CD4-positive, alpha-beta T cell treated with Interleukin-15 for 4 hours (primary cell): ENCODE data around the gene SYPL2.
"Not testable (repeated sequence)": the region's sequence is repeated elsewhere in the genome, so short reads cannot be mapped to it uniquely, and the experiment has no call there.

Experiments
- DNase-seq: peaks from one replicate; pipeline ENCODE4 v3.0.0-alpha.2; 2020; ENCODE audit warnings: low spot score

The SYPL2 gene

GRCh38 chr1:109466452-109467300 lies at the start of gene SYPL2:
SYPL2 (plus strand) TSS chr1:109466546; CDS start chr1:109466844, 298 bp downstream.
- DNase-seq, result no peak

- DNase-seq, result no peak
Measured at GRCh38 chr1:109423498-109423897, 42.8 kb upstream of the SYPL2 start.

GRCh38 chr1:109425391-109426280 lies 40.7 kb upstream of the SYPL2 start:
- DNase-seq, result peak; percentile 61

- peak; percentile 98 for DNase-seq
Measured at GRCh38 chr1:109426281-109427170, 39.8 kb upstream of the SYPL2 start, which contains the start of gene PSMA5. PSMA5 (minus strand) TSS chr1:109426448; CDS start chr1:109426330, 118 bp downstream.

- no peak for DNase-seq
Measured at GRCh38 chr1:109427171-109427467, 39.2 kb upstream of the SYPL2 start.

- no peak for DNase-seq
Measured at GRCh38 chr1:109432336-109432735, 34.0 kb upstream of the SYPL2 start.

GRCh38 chr1:109433322-109433721 lies 33.0 kb upstream of the SYPL2 start:
- no peak for DNase-seq

- no peak for DNase-seq
Measured at GRCh38 chr1:109434484-109434883, 31.9 kb upstream of the SYPL2 start.

- DNase-seq, result no peak
Measured at GRCh38 chr1:109438798-109439297, 27.5 kb upstream of the SYPL2 start.

GRCh38 chr1:109441069-109441468 lies 25.3 kb upstream of the SYPL2 start:
- DNase-seq, result no peak

- DNase-seq, result no peak
Measured at GRCh38 chr1:109443476-109443875, 22.9 kb upstream of the SYPL2 start.

GRCh38 chr1:109444346-109444745 lies 22.0 kb upstream of the SYPL2 start:
- no peak for DNase-seq

- DNase-seq, result not testable (repeated sequence)
Measured at GRCh38 chr1:109445949-109446695, 20.2 kb upstream of the SYPL2 start.

GRCh38 chr1:109447524-109447923 lies 18.8 kb upstream of the SYPL2 start:
- no peak for DNase-seq

GRCh38 chr1:109454497-109455133 lies 11.7 kb upstream of the SYPL2 start:
- no peak for DNase-seq

GRCh38 chr1:109457819-109458218 lies 8.5 kb upstream of the SYPL2 start:
- DNase-seq, result no peak

- DNase-seq, result no peak
Measured at GRCh38 chr1:109466125-109466451, 258 bp upstream of the SYPL2 start.

GRCh38 chr1:109467301-109467777 lies 993 bp downstream of the SYPL2 start:
- DNase-seq, result no peak

- DNase-seq, result no peak
Measured at GRCh38 chr1:109468061-109468460, 1.7 kb downstream of the SYPL2 start.

- DNase-seq, result no peak
Measured at GRCh38 chr1:109468903-109469302, 2.6 kb downstream of the SYPL2 start.

- DNase-seq, result no peak
Measured at GRCh38 chr1:109470245-109470644, 3.9 kb downstream of the SYPL2 start.
